ENCODE data around the gene DPF3. TPM values are rescaled to one million over a fixed set of nuclear protein-coding genes. Genes with fewer than 3 reads are reported as not detected.

Gene DPF3
- total and polyA plus RNA-seq, 7 donors = 2.3 to 25.3 (median 19.4) TPM

GRCh38 chr14:72839351-72839750 lies 54.5 kb downstream of the DPF3 start:
- intact Hi-C loops (cut with DNase I) = no loop called here
- 88 to 94% (median 91%) methylated on average over 12 of the region's 12 CpGs for WGBS, 3 donors
- DNase-seq (no peak), ATAC-seq (no peak)
- Histone ChIP-seq H3K9me3 (no peaks in the 10 kb centered on the region), H3K36me3 (ENCODE audit: insufficient read depth in 1 of 2, low read depth in 1 of 2) (no peaks in the 10 kb centered on the region), H3K27ac (no peak overlapping the region), H3K4me3 (no peak overlapping the region), H3K27me3 (ENCODE audit: insufficient read depth in 3 of 3, low read length in 2 of 3) (no peaks in the 10 kb centered on the region), H3K4me1 (peaks cover 25% of the 10 kb centered on the region)
- TF ChIP-seq, protein P1, sequence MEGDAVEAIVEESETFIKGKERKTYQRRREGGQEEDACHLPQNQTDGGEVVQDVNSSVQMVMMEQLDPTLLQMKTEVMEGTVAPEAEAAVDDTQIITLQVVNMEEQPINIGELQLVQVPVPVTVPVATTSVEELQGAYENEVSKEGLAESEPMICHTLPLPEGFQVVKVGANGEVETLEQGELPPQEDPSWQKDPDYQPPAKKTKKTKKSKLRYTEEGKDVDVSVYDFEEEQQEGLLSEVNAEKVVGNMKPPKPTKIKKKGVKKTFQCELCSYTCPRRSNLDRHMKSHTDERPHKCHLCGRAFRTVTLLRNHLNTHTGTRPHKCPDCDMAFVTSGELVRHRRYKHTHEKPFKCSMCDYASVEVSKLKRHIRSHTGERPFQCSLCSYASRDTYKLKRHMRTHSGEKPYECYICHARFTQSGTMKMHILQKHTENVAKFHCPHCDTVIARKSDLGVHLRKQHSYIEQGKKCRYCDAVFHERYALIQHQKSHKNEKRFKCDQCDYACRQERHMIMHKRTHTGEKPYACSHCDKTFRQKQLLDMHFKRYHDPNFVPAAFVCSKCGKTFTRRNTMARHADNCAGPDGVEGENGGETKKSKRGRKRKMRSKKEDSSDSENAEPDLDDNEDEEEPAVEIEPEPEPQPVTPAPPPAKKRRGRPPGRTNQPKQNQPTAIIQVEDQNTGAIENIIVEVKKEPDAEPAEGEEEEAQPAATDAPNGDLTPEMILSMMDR (IDR thresholded peaks at IDR 0.05) = no peak

DNA sequence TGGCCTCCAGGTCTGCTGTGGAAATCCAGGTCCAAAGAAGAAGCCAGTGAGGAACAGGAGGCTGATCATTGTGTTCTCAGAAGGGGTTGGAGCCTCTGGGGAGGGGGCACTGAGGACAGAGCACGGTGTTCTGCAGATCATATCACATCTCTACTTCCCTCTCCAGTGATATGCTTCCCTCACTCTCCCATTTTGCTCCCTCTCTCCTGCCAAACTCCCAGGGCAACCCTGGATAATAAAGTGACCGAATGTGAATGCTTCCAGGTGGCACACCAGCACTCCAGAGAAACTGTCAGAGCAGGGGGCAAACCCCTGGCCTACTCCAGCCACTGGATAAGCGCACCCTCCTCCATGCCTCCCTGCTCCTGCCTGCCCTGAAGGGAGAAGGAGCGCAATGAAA lies 57.8 kb downstream of the DPF3 start:
- peak in 2 of 4 donors; percentile 7 to 40 for ATAC-seq
- Histone ChIP-seq H3K27me3 (ENCODE audit: insufficient read depth in 3 of 3, low read length in 2 of 3) (no peaks in the 10 kb centered on the region), H3K9me3 (no peaks in the 10 kb centered on the region), H3K27ac (peak overlapping the region; percentile 30), H3K4me1 (peaks cover 25% of the 10 kb centered on the region), H3K36me3 (ENCODE audit: insufficient read depth in 1 of 2, low read depth in 1 of 2) (no peaks in the 10 kb centered on the region), H3K4me3 (no peak overlapping the region)
- 64 to 76% (median 75%) methylated on average over 4 of the region's 4 CpGs for whole genome bisulfite sequencing, 3 donors
- TF ChIP-seq, protein P1 (IDR thresholded peaks at IDR 0.05) = no peak
- no peak for DNase-seq
- intact Hi-C loops (cut with DNase I) = no loop called here

DNA sequence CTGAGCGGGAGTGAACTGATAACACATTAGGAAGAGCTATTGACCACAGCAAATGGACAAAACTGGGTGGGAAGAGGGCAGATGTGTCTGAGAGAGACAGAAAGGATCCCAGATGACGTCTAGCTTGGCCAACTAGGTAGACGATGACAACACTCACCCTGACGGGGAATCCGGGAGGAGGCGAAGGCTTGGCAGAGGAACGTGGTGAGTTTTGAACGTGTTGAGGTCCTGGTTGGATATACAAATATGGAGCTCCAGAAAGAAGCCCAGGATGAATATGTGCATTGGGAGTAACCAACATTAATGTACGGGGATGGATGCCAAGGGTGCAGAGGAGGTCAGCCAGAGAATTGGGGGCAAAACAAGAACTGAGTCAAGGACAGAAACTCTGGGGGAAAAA lies 60.7 kb downstream of the DPF3 start:
- H3K4me3 ChIP-seq = no peak overlapping the region
- WGBS, 3 donors = 69 to 79% (median 71%) methylated on average over 9 of the region's 9 CpGs

GRCh38 chr14:72830786-72831594 lies 62.9 kb downstream of the DPF3 start:
- no peak overlapping the region for H3K4me3 ChIP-seq
- TF ChIP-seq, protein P1 (IDR thresholded peaks at IDR 0.05) = no peak
- ATAC-seq = peak in 2 of 4 donors; percentile 10 to 20
- peak overlapping the region; percentile 67 for H3K27ac ChIP-seq
- no peak for DNase-seq
- intact Hi-C loops (cut with DNase I) = no loop called here
- H3K27me3 ChIP-seq (ENCODE audit: insufficient read depth in 3 of 3, low read length in 2 of 3) = no peaks in the 10 kb centered on the region
- H3K4me1 ChIP-seq = peaks cover 27% of the 10 kb centered on the region
- no peaks in the 10 kb centered on the region for H3K36me3 ChIP-seq (ENCODE audit: insufficient read depth in 1 of 2, low read depth in 1 of 2)
- H3K9me3 ChIP-seq = no peaks in the 10 kb centered on the region
- 20 to 37% (median 23%) methylated on average over 16 of the region's 16 CpGs for WGBS, 3 donors

More for the DNA sequence above, 60.7 kb downstream of the DPF3 start:
- ATAC-seq (no peak), DNase-seq (no peak)
- peaks cover 27% of the 10 kb centered on the region for H3K4me1 ChIP-seq
- no peaks in the 10 kb centered on the region for H3K9me3 ChIP-seq
- TF ChIP-seq, protein P1 (IDR thresholded peaks at IDR 0.05) = no peak
- intact Hi-C loops (cut with DNase I) = no loop called here
- no peaks in the 10 kb centered on the region for H3K36me3 ChIP-seq (ENCODE audit: insufficient read depth in 1 of 2, low read depth in 1 of 2)
- H3K27ac ChIP-seq = no peak overlapping the region
- H3K27me3 ChIP-seq (ENCODE audit: insufficient read depth in 3 of 3, low read length in 2 of 3) = no peaks in the 10 kb centered on the region
